GM12891 (cell line): ENCODE data around the gene AKIRIN2.

Experiments used
- PAX5 ChIP-seq: IDR thresholded peaks from 2 replicates; pipeline ENCODE4 v1.6.1; 2011; ENCODE audit warnings: low read length, moderate library complexity, mild to moderate bottlenecking; ENCODE audit not compliant: insufficient read depth, severe bottlenecking
- POLR2A ChIP-seq: IDR thresholded peaks from 2 replicates; pipeline ENCODE4 v1.6.1; 2011; ENCODE audit warnings: low read depth, low read length, control low read depth
- POLR2AphosphoS5 ChIP-seq: IDR thresholded peaks from 2 replicates; pipeline ENCODE4 v1.6.1; 2011; ENCODE audit warnings: low read depth, low read length, control low read depth
- POU2F2 ChIP-seq: IDR thresholded peaks from 2 replicates; pipeline ENCODE4 v1.6.1; 2011; ENCODE audit warnings: low read depth, mild to moderate bottlenecking, control low read depth, low read length, moderate library complexity
- SPI1 ChIP-seq: IDR thresholded peaks from 2 replicates; pipeline ENCODE4 v1.6.1; 2011; ENCODE audit warnings: low read depth, low read length, control low read depth
- TAF1 ChIP-seq: IDR thresholded peaks from 2 replicates; pipeline ENCODE4 v1.6.1; 2011; ENCODE audit warnings: low read depth, low read length, control low read depth

- no peak for TF ChIP-seq POLR2A
- TF ChIP-seq TAF1, result no peak
- no peak for TF ChIP-seq POLR2AphosphoS5
- no peak for TF ChIP-seq POU2F2
- TF ChIP-seq SPI1, result no peak
- TF ChIP-seq PAX5, result no peak
Measured at GRCh38 chr6:87655824-87656223, 46.2 kb downstream of the AKIRIN2 start.
